B cell (primary cell): ENCODE data around the gene NOP9. TPM values are rescaled to one million over a fixed set of nuclear protein-coding genes. Genes with fewer than 3 reads are reported as not detected.
A peak's percentile ranks its signal among the peaks of the same experiment; 100 is the strongest.

Source experiments
- ATAC-seq: fragments of 200-7000 bp; cut with Tn5 transposase; one replicate; pipeline ENCODE4 v1.10.0; 2021; ENCODE audit warnings: low read depth, mild to moderate bottlenecking, moderate number of reproducible peaks, moderate library complexity
- CTCF ChIA-PET: fragments of 350-600 bp; sonication (Branson Sonifier 250); formaldehyde crosslinking; loops from one replicate; lab custom pipeline; 2021; ENCODE audit warnings: antibody characterized with exemption, inconsistent platforms; lab: Charles Lee
- POLR2A ChIA-PET: fragments of 350-600 bp; sonication (Branson Sonifier 250); formaldehyde crosslinking; loops from one replicate; lab custom pipeline; 2021; ENCODE audit warnings: antibody characterized with exemption; lab: Charles Lee
- DNase-seq: peaks from one replicate; pipeline ENCODE4 v3.0.0; 2013
- H2AFZ ChIP-seq: 2 replicates; pipeline ENCODE4 v1.6.1; 2012; ENCODE audit warnings: mild to moderate bottlenecking, low read depth, low read length; ENCODE audit not compliant: insufficient read depth, poor library complexity, severe bottlenecking
- H3K27ac ChIP-seq, 2 donors: 1 replicate in 1 of 2; 2 replicates in 1 of 2; pipeline ENCODE4 v1.5.1; 2012 to 2013; ENCODE audit warnings: low read length in 2 of 2, mild to moderate bottlenecking in 2 of 2, moderate library complexity in 1 of 2
- H3K27me3 ChIP-seq, 4 experiments: fragments of 200-600 bp in 1 of 4; sonication (generic) in 1 of 4; replicated peaks in 1 of 4; 1 replicate in 2 of 4; 2 replicates in 2 of 4; pipeline versions ENCODE4 v1.6.1 to v1.7.0; 2013 to 2016; ENCODE audit warnings: low read length in 3 of 4, mild to moderate bottlenecking in 2 of 4, mixed read lengths in 1 of 4, moderate library complexity in 1 of 4; ENCODE audit not compliant: insufficient read depth in 4 of 4, control insufficient read depth in 3 of 4; ENCODE audit errors: control extremely low read depth in 1 of 4
- H3K36me3 ChIP-seq, 2 experiments: replicated peaks in 1 of 2; 1 replicate in 1 of 2; 2 replicates in 1 of 2; pipeline versions ENCODE4 v1.6.1 to v1.7.1; 2013; ENCODE audit warnings: low read length in 1 of 2; ENCODE audit not compliant: insufficient read depth in 2 of 2, control insufficient read depth in 1 of 2; ENCODE audit errors: control extremely low read depth in 1 of 2, extremely low read depth in 1 of 2
- H3K4me1 ChIP-seq, 2 donors: fragments of 200-600 bp in 1 of 2; sonication (generic) in 1 of 2; 1 replicate in 1 of 2; 2 replicates in 1 of 2; pipeline versions ENCODE4 v1.5.1 to v1.6.1; 2013 to 2017; ENCODE audit warnings: low read length in 2 of 2; ENCODE audit not compliant: control insufficient read depth in 2 of 2, insufficient read depth in 2 of 2
- H3K4me2 ChIP-seq: replicated peaks from 2 replicates; pipeline ENCODE3; 2012; ENCODE audit warnings: mild to moderate bottlenecking, low read depth, low read length; ENCODE audit not compliant: poor library complexity, severe bottlenecking
- H3K4me3 ChIP-seq, 5 experiments: fragments of 200-600 bp in 1 of 5; sonication (generic) in 1 of 5; 1 replicate in 3 of 5; 2 replicates in 2 of 5; pipeline versions ENCODE4 v1.5.1 to v1.7.0; 2011 to 2016; ENCODE audit warnings: low read length in 4 of 5, mild to moderate bottlenecking in 4 of 5, low read depth in 2 of 5, control low read depth in 1 of 5, moderate library complexity in 1 of 5; ENCODE audit not compliant: insufficient read depth in 1 of 5; ENCODE audit errors: control extremely low read depth in 1 of 5, extremely low read depth in 1 of 5
- H3K79me2 ChIP-seq: fragments of 200-600 bp; sonication (generic); one replicate; pipeline ENCODE4 v1.6.0; 2016; ENCODE audit warnings: low read length; ENCODE audit not compliant: control insufficient read depth, insufficient read depth
- H3K9ac ChIP-seq: fragments of 200-600 bp; sonication (generic); 2 replicates; pipeline ENCODE4 v1.6.1; 2017; ENCODE audit warnings: mild to moderate bottlenecking, low read length, moderate library complexity
- H3K9me3 ChIP-seq, 3 donors: one replicate each; pipeline versions ENCODE4 v1.6.1 to v1.7.1; 2013; ENCODE audit warnings: low read length in 2 of 3; ENCODE audit not compliant: control insufficient read depth in 2 of 3, insufficient read depth in 1 of 3; ENCODE audit errors: control extremely low read depth in 1 of 3
- H4K20me1 ChIP-seq: 2 replicates; pipeline ENCODE4 v1.6.0; 2012; ENCODE audit warnings: mild to moderate bottlenecking, low read length; ENCODE audit not compliant: insufficient read depth, control insufficient read depth, poor library complexity, severe bottlenecking
- H3K27ac Mint-ChIP-seq: one replicate; pipeline ENCODE4 v1.8.0; 2021; ENCODE audit warnings: mixed read lengths
- H3K27me3 Mint-ChIP-seq: one replicate; pipeline ENCODE4 v1.8.0; 2021; ENCODE audit warnings: mixed read lengths
- H3K4me1 Mint-ChIP-seq: one replicate; pipeline ENCODE4 v1.8.0; 2021; ENCODE audit warnings: mixed read lengths
- H3K4me3 Mint-ChIP-seq: one replicate; pipeline ENCODE4 v1.8.0; 2021; ENCODE audit warnings: mixed read lengths
- H3K9me3 Mint-ChIP-seq: one replicate; pipeline ENCODE4 v1.8.0; 2022; ENCODE audit warnings: mixed read lengths; ENCODE audit not compliant: insufficient read depth
- EZH2 ChIP-seq: IDR thresholded peaks from 2 replicates; pipeline ENCODE4 v1.6.1; 2012; ENCODE audit warnings: borderline replicate concordance, low read depth, mild to moderate bottlenecking, moderate library complexity, low read length; ENCODE audit not compliant: insufficient read depth, poor library complexity, severe bottlenecking
- WGBS: methylation state at CpG from one replicate; pipeline ENCODE4 v1.1.5; 2013; ENCODE audit warnings: missing lambda C conversion rate; ENCODE audit not compliant: insufficient coverage; 5-methylcytosine and 5-hydroxymethylcytosine counted together
- intact Hi-C: fragments of 100-400 bp; cut with micrococcal nuclease; formaldehyde crosslinking; loops from one replicate; pipeline ENCODE4 v1.10.0; 2022
- polyA plus RNA-seq: library from polyadenylated mRNA; depleted of rRNA; stranded (reverse); fragments of >200 nt; gene quantifications from 2 replicates; pipeline ENCODE4 v1.2.3, GENCODE V29; 2012
- total RNA-seq, 2 donors: library from RNA; stranded (reverse); fragments of 120-200 nt in 1 of 2; gene quantifications; 1 replicate in 1 of 2; 2 replicates in 1 of 2; pipeline versions ENCODE4 v1.2.3 to v1.2.4, GENCODE V29; 2013 to 2022
- TF ChIP-seq, protein P1 (sequence below): fragments of 200-600 bp; IDR thresholded peaks from one replicate; pipeline ENCODE4 v1.8.0; 2022; ENCODE audit warnings: antibody characterized with exemption, mild to moderate bottlenecking

NOP9 gene
- total and polyA plus RNA-seq, 2 donors (not counting 1 experiment from before 2014, with no cell fraction given), result 9.7 to 22.6 TPM

DNA sequence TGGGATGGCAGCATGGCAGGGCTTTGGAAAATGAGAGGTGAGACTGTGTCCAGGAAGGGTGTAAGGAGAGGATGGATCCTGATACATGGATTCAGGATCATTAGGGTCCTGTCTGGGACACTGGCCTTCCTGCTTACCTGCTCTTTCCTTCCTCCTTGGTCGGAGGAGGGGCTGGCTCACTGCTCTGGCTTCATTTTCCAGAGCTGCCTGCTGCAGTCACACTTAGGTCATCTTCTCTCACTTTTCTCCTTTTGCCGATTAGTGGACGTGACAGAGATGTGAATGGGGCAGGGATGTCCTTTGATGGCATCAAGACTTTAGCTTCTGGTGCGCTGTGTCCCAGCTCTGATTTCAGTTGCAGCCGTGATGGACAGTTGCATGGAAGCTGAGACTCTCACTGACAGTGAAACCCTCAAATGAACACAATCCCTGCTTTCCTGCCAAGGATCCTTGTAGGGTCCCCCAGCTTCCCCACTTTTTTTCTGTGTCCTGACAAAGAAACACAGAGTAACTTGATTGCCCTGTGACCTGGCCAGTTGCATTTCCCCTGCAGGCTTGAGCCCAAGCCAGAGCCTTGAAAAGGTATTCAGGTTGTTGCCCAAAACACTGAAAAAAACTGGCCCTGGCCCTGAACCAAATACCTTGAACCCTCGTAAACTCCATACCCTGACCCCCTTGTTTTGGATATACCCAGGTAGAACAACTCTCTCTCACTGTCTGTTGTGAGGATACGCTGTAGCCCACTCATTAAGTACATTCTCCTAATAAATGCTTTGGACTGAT is 8.9 kb downstream of the NOP9 start:
- POLR2A ChIA-PET, result interaction anchor here (0.8 to 1.6 kb wide), 3 partner anchors 9 to 66 kb away, joined by 4 to 12 read pairs (median 6); partner anchors contain the start of genes DHRS1, NOP9 and TINF2
- no peak for DNase-seq
- no peaks in the 10 kb centered on the region for H3K9me3 Mint-ChIP-seq
- H3K4me3 Mint-ChIP-seq, result no peak overlapping the region
- Histone ChIP-seq H3K4me3 (no peak overlapping the region), H3K27ac (no peak overlapping the region), H3K4me2 (no peak overlapping the region), H3K27me3 (no peaks in the 10 kb centered on the region), H3K79me2 (peaks cover 18% of the 10 kb centered on the region), H4K20me1 (peaks cover 32% of the 10 kb centered on the region), H3K9me3 (no peaks in the 10 kb centered on the region), H3K36me3 (peaks cover 3 to 50% of the 10 kb centered on the region in 2 experiments), H3K4me1 (peaks cover 30 to 44% of the 10 kb centered on the region in 2 donors), H3K9ac (no peak overlapping the region), H2AFZ (no peak overlapping the region)
- 100% methylated on average over 4 of the region's 7 CpGs for WGBS
- no peak for ATAC-seq
- peaks cover 46% of the 10 kb centered on the region for H3K4me1 Mint-ChIP-seq
- peak overlapping the region; percentile 51 for H3K27ac Mint-ChIP-seq
- TF ChIP-seq, protein P1, sequence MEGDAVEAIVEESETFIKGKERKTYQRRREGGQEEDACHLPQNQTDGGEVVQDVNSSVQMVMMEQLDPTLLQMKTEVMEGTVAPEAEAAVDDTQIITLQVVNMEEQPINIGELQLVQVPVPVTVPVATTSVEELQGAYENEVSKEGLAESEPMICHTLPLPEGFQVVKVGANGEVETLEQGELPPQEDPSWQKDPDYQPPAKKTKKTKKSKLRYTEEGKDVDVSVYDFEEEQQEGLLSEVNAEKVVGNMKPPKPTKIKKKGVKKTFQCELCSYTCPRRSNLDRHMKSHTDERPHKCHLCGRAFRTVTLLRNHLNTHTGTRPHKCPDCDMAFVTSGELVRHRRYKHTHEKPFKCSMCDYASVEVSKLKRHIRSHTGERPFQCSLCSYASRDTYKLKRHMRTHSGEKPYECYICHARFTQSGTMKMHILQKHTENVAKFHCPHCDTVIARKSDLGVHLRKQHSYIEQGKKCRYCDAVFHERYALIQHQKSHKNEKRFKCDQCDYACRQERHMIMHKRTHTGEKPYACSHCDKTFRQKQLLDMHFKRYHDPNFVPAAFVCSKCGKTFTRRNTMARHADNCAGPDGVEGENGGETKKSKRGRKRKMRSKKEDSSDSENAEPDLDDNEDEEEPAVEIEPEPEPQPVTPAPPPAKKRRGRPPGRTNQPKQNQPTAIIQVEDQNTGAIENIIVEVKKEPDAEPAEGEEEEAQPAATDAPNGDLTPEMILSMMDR, result peak; percentile 49
- TF ChIP-seq EZH2, result no peak
- CTCF ChIA-PET, result interaction anchor here (0.7 to 9.4 kb wide), 48 partner anchors 10 to 294 kb away, joined by 3 to 116 read pairs (median 6); partner anchors contain the start of genes CBLN3, CHMP4A, DCAF11 and DHRS1
- intact Hi-C loops, result loop anchor here (1.0 kb wide), 3 partner anchors 9 to 92 kb away; partner anchors contain the start of genes DHRS1, MDP1, NOP9 and RABGGTA
- no peaks in the 10 kb centered on the region for H3K27me3 Mint-ChIP-seq
